Type B pancreatic cell (in vitro differentiated cells): ENCODE data around the gene PITPNM1. TPM values are rescaled to one million over a fixed set of nuclear protein-coding genes. Genes with fewer than 3 reads are reported as not detected.
A peak's percentile ranks its signal among the peaks of the same experiment; 100 is the strongest.
"Not testable (repeated sequence)": the region's sequence is repeated elsewhere in the genome, so short reads cannot be mapped to it uniquely, and the experiment has no call there.

ENCODE experiments used
- DNase-seq: peaks from one replicate; pipeline ENCODE4 v3.0.0; 2021; ENCODE audit warnings: mixed read lengths; ENCODE audit not compliant: unreplicated experiment; ENCODE audit errors: extremely low spot score
- H3K27ac Mint-ChIP-seq: 2 replicates; pipeline ENCODE4 v1.8.0; 2021; ENCODE audit warnings: mild to moderate bottlenecking, mixed read lengths
- H3K27me3 Mint-ChIP-seq: 2 replicates; pipeline ENCODE4 v1.8.0; 2021; ENCODE audit warnings: mixed read lengths
- H3K36me3 Mint-ChIP-seq: 2 replicates; pipeline ENCODE4 v1.8.0; 2021; ENCODE audit warnings: mixed read lengths
- H3K4me1 Mint-ChIP-seq: one replicate; pipeline ENCODE4 v1.8.0; 2021; ENCODE audit warnings: mixed read lengths; ENCODE audit not compliant: unreplicated experiment
- H3K4me3 Mint-ChIP-seq: 2 replicates; pipeline ENCODE4 v1.8.0; 2021; ENCODE audit warnings: mild to moderate bottlenecking, mixed read lengths
- H3K9me3 Mint-ChIP-seq: 2 replicates; pipeline ENCODE4 v1.8.0; 2021; ENCODE audit warnings: mixed read lengths
- CTCF ChIP-seq: fragments of 200-600 bp; sonication (generic); conservative IDR thresholded peaks from 2 replicates; pipeline ENCODE4 v1.5.0; 2021; ENCODE audit warnings: antibody characterized with exemption, mild to moderate bottlenecking
- total RNA-seq: library from RNA; stranded (reverse); gene quantifications from 2 replicates; pipeline ENCODE4 v1.2.1, GENCODE V29; 2021; ENCODE audit warnings: low replicate concordance

Gene PITPNM1
- total RNA-seq, 1 donor from 2014 or later = 51.7 TPM

GRCh38 chr11:67482275-67482826, 22.8 kb downstream of the PITPNM1 start:
- peaks cover 3% of the 10 kb centered on the region for H3K27me3 Mint-ChIP-seq
- no peak for TF ChIP-seq CTCF
- no peak for DNase-seq
- no peaks in the 10 kb centered on the region for H3K9me3 Mint-ChIP-seq
- H3K36me3 Mint-ChIP-seq = peaks cover 4% of the 10 kb centered on the region
- H3K4me1 Mint-ChIP-seq = peaks cover 31% of the 10 kb centered on the region
- peak overlapping the region; percentile 92 for H3K27ac Mint-ChIP-seq
- H3K4me3 Mint-ChIP-seq = peak overlapping the region; percentile 96

- H3K36me3 Mint-ChIP-seq, H3K4me3 Mint-ChIP-seq, H3K4me1 Mint-ChIP-seq, DNase-seq, H3K9me3 Mint-ChIP-seq, H3K27me3 Mint-ChIP-seq, H3K27ac Mint-ChIP-seq: not testable (repeated sequence)
Observed at GRCh38 chr11:67477344-67478050, 27.7 kb downstream of the PITPNM1 start.

- H3K36me3 Mint-ChIP-seq, H3K27me3 Mint-ChIP-seq, H3K9me3 Mint-ChIP-seq, H3K4me1 Mint-ChIP-seq, H3K27ac Mint-ChIP-seq, DNase-seq, H3K4me3 Mint-ChIP-seq: not testable (repeated sequence)
Observed at GRCh38 chr11:67476692-67477091, 28.5 kb downstream of the PITPNM1 start.

GRCh38 chr11:67472882-67473281, 32.3 kb downstream of the PITPNM1 start:
- Mint-ChIP-seq H3K9me3 (no peaks in the 10 kb centered on the region), H3K36me3 (no peaks in the 10 kb centered on the region), H3K4me1 (no peaks in the 10 kb centered on the region), H3K27me3 (no peaks in the 10 kb centered on the region), H3K27ac (no peak overlapping the region), H3K4me3 (no peak overlapping the region)
- DNase-seq = no peak
- no peak for TF ChIP-seq CTCF

GRCh38 chr11:67470337-67471002, 34.7 kb downstream of the PITPNM1 start:
- no peak for TF ChIP-seq CTCF
- peaks cover 5% of the 10 kb centered on the region for H3K4me1 Mint-ChIP-seq
- H3K9me3 Mint-ChIP-seq = no peaks in the 10 kb centered on the region
- H3K4me3 Mint-ChIP-seq = peak overlapping the region; percentile 20
- DNase-seq = no peak
- no peaks in the 10 kb centered on the region for H3K27me3 Mint-ChIP-seq
- no peaks in the 10 kb centered on the region for H3K36me3 Mint-ChIP-seq
- H3K27ac Mint-ChIP-seq = no peak overlapping the region

- Mint-ChIP-seq H3K27ac (peak overlapping the region; percentile 70), H3K4me3 (peak overlapping the region; percentile 92), H3K36me3 (no peaks in the 10 kb centered on the region), H3K27me3 (no peaks in the 10 kb centered on the region), H3K9me3 (no peaks in the 10 kb centered on the region), H3K4me1 (peaks cover 9% of the 10 kb centered on the region)
- DNase-seq = no peak
- TF ChIP-seq CTCF = peak; percentile 10
Observed at GRCh38 chr11:67469508-67469811, 35.7 kb downstream of the PITPNM1 start.
